ENCODE data around the gene MAGI1. TPM values are rescaled to one million over a fixed set of nuclear protein-coding genes. Genes with fewer than 3 reads are reported as not detected.

The MAGI1 gene
- total and polyA plus RNA-seq, 7 donors, result 10.2 to 54.0 (median 29.8) TPM

DNA sequence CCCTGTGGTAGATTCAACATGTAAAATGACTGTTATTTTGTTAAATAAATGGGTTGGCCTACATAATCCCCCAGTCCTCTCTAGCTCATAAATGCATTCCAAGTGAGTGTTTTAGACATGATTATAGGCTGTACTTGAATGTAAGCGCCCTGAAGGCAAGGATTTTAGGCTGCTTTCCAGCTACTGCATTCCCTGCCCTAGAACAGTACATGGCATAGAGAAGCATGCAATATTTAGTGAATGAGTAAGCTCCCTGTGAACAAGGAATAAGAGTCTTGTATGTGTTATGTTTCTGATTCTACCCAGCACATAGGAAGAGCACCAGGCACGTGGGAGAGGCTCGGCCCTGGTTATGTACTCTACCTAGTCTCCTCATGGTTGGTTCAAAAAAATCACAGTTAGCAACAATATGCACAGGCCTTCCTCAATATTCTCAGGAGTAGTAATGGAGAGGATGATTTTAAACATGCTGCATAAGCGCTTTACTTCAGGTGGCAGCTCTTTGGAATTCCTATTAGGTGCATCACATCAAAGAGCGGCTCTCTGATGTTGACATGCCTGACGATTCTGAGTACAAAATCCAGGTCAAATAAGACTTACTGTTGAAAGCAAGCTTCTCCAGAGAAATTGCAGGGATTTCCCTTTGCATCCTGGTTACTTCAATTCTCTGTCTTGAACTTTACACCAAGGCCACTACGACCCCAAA is 456.6 kb downstream of the MAGI1 start:
- DNase-seq, result no peak
- TF ChIP-seq POLR2AphosphoS5 (IDR thresholded peaks at IDR 0.05) (no peak), POLR2A (IDR thresholded peaks at IDR 0.05) (no peak)
- TF ChIP-seq, protein P1, sequence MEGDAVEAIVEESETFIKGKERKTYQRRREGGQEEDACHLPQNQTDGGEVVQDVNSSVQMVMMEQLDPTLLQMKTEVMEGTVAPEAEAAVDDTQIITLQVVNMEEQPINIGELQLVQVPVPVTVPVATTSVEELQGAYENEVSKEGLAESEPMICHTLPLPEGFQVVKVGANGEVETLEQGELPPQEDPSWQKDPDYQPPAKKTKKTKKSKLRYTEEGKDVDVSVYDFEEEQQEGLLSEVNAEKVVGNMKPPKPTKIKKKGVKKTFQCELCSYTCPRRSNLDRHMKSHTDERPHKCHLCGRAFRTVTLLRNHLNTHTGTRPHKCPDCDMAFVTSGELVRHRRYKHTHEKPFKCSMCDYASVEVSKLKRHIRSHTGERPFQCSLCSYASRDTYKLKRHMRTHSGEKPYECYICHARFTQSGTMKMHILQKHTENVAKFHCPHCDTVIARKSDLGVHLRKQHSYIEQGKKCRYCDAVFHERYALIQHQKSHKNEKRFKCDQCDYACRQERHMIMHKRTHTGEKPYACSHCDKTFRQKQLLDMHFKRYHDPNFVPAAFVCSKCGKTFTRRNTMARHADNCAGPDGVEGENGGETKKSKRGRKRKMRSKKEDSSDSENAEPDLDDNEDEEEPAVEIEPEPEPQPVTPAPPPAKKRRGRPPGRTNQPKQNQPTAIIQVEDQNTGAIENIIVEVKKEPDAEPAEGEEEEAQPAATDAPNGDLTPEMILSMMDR (IDR thresholded peaks at IDR 0.05), result no peak
- no peaks in the 10 kb centered on the region for H3K9me3 ChIP-seq
- 91 to 94% methylated on average over 7 of the region's 7 CpGs for WGBS, 2 donors
- intact Hi-C loops (cut with DNase I), result no loop called here
- no peak overlapping the region for H3K4me3 ChIP-seq
- H3K27me3 ChIP-seq, result no peaks in the 10 kb centered on the region
- no peaks in the 10 kb centered on the region for H3K36me3 ChIP-seq
- H3K27ac ChIP-seq, result no peak overlapping the region
- peaks cover 0 to 8% (median 4%) of the 10 kb centered on the region in 4 donors for H3K4me1 ChIP-seq

DNA sequence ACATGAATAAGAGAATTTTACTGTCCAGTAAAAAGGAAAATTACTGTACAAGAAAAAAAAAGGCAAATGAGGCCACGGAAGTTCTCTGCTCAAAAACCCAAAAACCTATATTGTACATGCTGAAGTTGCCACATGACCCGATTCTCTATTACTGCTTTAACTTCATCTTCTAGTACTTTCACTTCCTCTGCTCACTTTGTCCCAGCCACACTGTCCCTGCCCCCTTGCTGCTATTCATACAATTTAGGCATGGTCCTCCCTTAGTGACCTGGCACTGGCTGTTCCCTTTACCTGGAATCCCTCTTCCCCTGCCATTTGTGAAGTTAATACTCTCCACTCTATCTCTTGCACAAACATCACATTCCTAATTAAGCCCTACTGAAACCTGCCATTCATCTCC is 457.4 kb downstream of the MAGI1 start:
- Histone ChIP-seq H3K27ac (no peak overlapping the region), H3K9me3 (no peaks in the 10 kb centered on the region), H3K36me3 (no peaks in the 10 kb centered on the region), H3K4me1 (peaks cover 0 to 14% (median 9%) of the 10 kb centered on the region in 4 donors), H3K27me3 (no peaks in the 10 kb centered on the region), H3K4me3 (no peak overlapping the region)
- WGBS, 2 donors, result 80 to 91% methylated on average over 2 of the region's 2 CpGs
- intact Hi-C loops (cut with DNase I), result no loop called here
- DNase-seq, result no peak
- TF ChIP-seq POLR2AphosphoS5 (IDR thresholded peaks at IDR 0.05) (no peak), POLR2A (IDR thresholded peaks at IDR 0.05) (no peak), EP300 (IDR thresholded peaks at IDR 0.05) (no peak)
- TF ChIP-seq, protein P1 (IDR thresholded peaks at IDR 0.05), result no peak

DNA sequence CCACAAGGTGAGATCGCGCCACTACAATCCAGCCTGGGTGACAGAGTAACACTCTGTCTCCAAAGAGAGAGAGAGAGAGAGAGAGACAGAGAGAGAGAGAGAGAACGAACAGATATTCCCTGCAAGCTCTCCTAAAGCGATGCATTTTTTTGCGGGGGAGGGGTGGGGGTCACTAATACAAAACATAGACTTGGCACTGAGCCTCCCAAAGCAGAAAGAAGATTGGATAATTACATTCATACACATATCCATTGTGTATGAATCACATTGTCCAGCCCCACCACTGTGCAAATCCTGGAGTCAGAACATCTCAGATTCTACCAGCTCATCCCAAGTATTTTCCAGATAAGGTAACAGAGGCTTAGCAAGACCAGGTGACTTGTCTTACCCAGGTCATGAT is 459.9 kb downstream of the MAGI1 start:
- Histone ChIP-seq H3K4me1 (peaks cover 0 to 14% (median 9%) of the 10 kb centered on the region in 4 donors), H3K9me3 (no peaks in the 10 kb centered on the region), H3K36me3 (no peaks in the 10 kb centered on the region), H3K4me3 (no peak overlapping the region), H3K27ac (no peak overlapping the region), H3K27me3 (no peaks in the 10 kb centered on the region)
- 95 to 97% methylated on average over 5 of the region's 5 CpGs for WGBS, 2 donors
- TF ChIP-seq POLR2AphosphoS5 (IDR thresholded peaks at IDR 0.05), result no peak
- TF ChIP-seq POLR2A (IDR thresholded peaks at IDR 0.05), result no peak
- no peak for TF ChIP-seq EP300 (IDR thresholded peaks at IDR 0.05)
- TF ChIP-seq, protein P1 (IDR thresholded peaks at IDR 0.05), result no peak
- DNase-seq, result no peak
- intact Hi-C loops (cut with DNase I), result no loop called here

DNA sequence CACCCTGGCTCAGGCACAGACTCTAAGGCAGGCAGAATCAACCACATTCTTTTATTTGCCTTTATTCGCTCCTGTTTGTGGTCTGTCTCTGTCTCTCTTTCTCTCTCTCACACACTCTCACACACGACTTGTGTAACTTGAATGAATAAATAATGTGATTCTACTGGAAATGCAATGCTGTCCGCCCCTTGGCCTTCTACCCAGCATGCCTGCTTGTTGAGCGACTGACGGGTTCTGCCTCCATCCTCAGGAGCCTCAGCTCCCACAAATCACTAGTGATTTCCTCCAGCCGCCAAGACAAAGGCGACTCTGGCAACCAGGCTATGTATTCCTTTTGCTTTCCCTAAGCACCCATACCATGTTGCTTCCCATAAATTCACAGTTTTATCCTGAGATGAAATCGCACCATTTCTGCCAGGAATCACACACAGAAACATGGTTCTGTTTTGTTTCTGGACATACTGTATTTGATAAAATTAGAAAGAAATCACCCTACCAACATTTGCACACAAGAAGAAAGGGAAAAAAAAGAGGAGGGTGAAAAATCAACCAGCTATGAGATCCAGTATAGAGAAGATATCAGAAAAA is 460.8 kb downstream of the MAGI1 start:
- Histone ChIP-seq H3K4me1 (peaks cover 0 to 14% (median 9%) of the 10 kb centered on the region in 4 donors), H3K27ac (peak overlapping the region in 2 of 4 donors; percentile 40 to 62), H3K9me3 (no peaks in the 10 kb centered on the region), H3K27me3 (no peaks in the 10 kb centered on the region), H3K4me3 (no peak overlapping the region), H3K36me3 (no peaks in the 10 kb centered on the region)
- TF ChIP-seq, protein P1 (IDR thresholded peaks at IDR 0.05), result no peak
- no peak for TF ChIP-seq POLR2AphosphoS5 (IDR thresholded peaks at IDR 0.05)
- TF ChIP-seq POLR2A (IDR thresholded peaks at IDR 0.05), result no peak
- TF ChIP-seq EP300 (IDR thresholded peaks at IDR 0.05), result no peak
- no peak for DNase-seq
- 87 to 91% methylated on average over 8 of the region's 8 CpGs for WGBS, 2 donors
- intact Hi-C loops (cut with DNase I), result no loop called here
